ENCODE results near the gene CDC40.
"Not testable (repeated sequence)": the region's sequence is repeated elsewhere in the genome, so short reads cannot be mapped to it uniquely, and the experiment has no call there.

GRCh38 chr6:110244621-110245020 lies 64.4 kb downstream of the CDC40 start:
- TF ChIP-seq EZH2phosphoT487, CTCF (IDR thresholded peaks at IDR 0.05): not testable (repeated sequence)

All from neural progenitor cell (in vitro differentiated cells).